Neutrophil (primary cell): Measurements from ENCODE around the gene TMEM132C.

Experiments used
- H3K27ac ChIP-seq: fragments of 200-600 bp; sonication (generic); 2 replicates; pipeline ENCODE4 v1.5.1; 2016; ENCODE audit warnings: mild to moderate bottlenecking, moderate library complexity
- H3K27me3 ChIP-seq: fragments of 200-600 bp; sonication (generic); 2 replicates; pipeline ENCODE4 v1.6.0; 2016; ENCODE audit warnings: mild to moderate bottlenecking
- H3K36me3 ChIP-seq: fragments of 200-600 bp; sonication (generic); 2 replicates; pipeline ENCODE4 v1.5.1; 2017
- H3K4me1 ChIP-seq, 2 experiments: fragments of 200-600 bp in 1 of 2; sonication (generic) in 1 of 2; 1 replicate in 1 of 2; 2 replicates in 1 of 2; pipeline versions ENCODE4 v1.5.1 to v1.6.1; 2013 to 2016; ENCODE audit warnings: low read depth in 1 of 2, low read length in 1 of 2, mild to moderate bottlenecking in 1 of 2, moderate library complexity in 1 of 2; ENCODE audit not compliant: control insufficient read depth in 1 of 2, insufficient read depth in 1 of 2
- H3K4me3 ChIP-seq, 2 experiments: fragments of 200-600 bp in 1 of 2; sonication (generic) in 1 of 2; 1 replicate in 1 of 2; 2 replicates in 1 of 2; pipeline ENCODE4 v1.5.1; 2013 to 2016; ENCODE audit warnings: low read depth in 1 of 2, low read length in 1 of 2, mild to moderate bottlenecking in 1 of 2, moderate library complexity in 1 of 2
- H3K9me3 ChIP-seq: fragments of 200-600 bp; sonication (generic); 2 replicates; pipeline ENCODE4 v1.5.1; 2016
- CTCF ChIP-seq: fragments of 200-600 bp; sonication (generic); IDR thresholded peaks from 2 replicates; pipeline ENCODE4 v1.5.1; 2016; ENCODE audit warnings: antibody characterized with exemption

Gene TMEM132C

GRCh38 chr12:128288357-128288756 is 21.4 kb downstream of the TMEM132C start:
- Histone ChIP-seq H3K27me3 (no peaks in the 10 kb centered on the region), H3K27ac (no peak overlapping the region), H3K9me3 (no peaks in the 10 kb centered on the region), H3K4me3 (no peak overlapping the region), H3K4me1 (no peaks in the 10 kb centered on the region), H3K36me3 (no peaks in the 10 kb centered on the region)
- no peak for TF ChIP-seq CTCF

GRCh38 chr12:128288896-128289295 is 21.9 kb downstream of the TMEM132C start:
- H3K27me3 ChIP-seq: no peaks in the 10 kb centered on the region
- no peaks in the 10 kb centered on the region for H3K4me1 ChIP-seq
- TF ChIP-seq CTCF: no peak
- no peaks in the 10 kb centered on the region for H3K9me3 ChIP-seq
- no peaks in the 10 kb centered on the region for H3K36me3 ChIP-seq
- H3K4me3 ChIP-seq: no peak overlapping the region
- H3K27ac ChIP-seq: no peak overlapping the region

- TF ChIP-seq CTCF: no peak
- Histone ChIP-seq H3K36me3 (no peaks in the 10 kb centered on the region), H3K4me3 (no peak overlapping the region), H3K4me1 (no peaks in the 10 kb centered on the region), H3K9me3 (no peaks in the 10 kb centered on the region), H3K27me3 (no peaks in the 10 kb centered on the region), H3K27ac (no peak overlapping the region)
Observed at GRCh38 chr12:128290938-128291337, 24.0 kb downstream of the TMEM132C start.

GRCh38 chr12:128298091-128298748 is 31.2 kb downstream of the TMEM132C start:
- TF ChIP-seq CTCF: no peak
- H3K4me1 ChIP-seq: no peaks in the 10 kb centered on the region
- H3K36me3 ChIP-seq: no peaks in the 10 kb centered on the region
- no peak overlapping the region for H3K27ac ChIP-seq
- peaks cover 3% of the 10 kb centered on the region for H3K27me3 ChIP-seq
- H3K4me3 ChIP-seq: no peak overlapping the region
- H3K9me3 ChIP-seq: no peaks in the 10 kb centered on the region

GRCh38 chr12:128305336-128305892 is 38.4 kb downstream of the TMEM132C start:
- H3K9me3 ChIP-seq: no peaks in the 10 kb centered on the region
- H3K36me3 ChIP-seq: no peaks in the 10 kb centered on the region
- no peak for TF ChIP-seq CTCF
- no peaks in the 10 kb centered on the region for H3K27me3 ChIP-seq
- H3K4me3 ChIP-seq: no peak overlapping the region
- no peaks in the 10 kb centered on the region for H3K4me1 ChIP-seq
- no peak overlapping the region for H3K27ac ChIP-seq
